ENCODE results near the gene ACTR8. TPM values are rescaled to one million over a fixed set of nuclear protein-coding genes. Genes with fewer than 3 reads are reported as not detected.

ACTR8 gene
- total and polyA plus RNA-seq, 2 of the 13 experiments (the other 11 are each of a cell fraction or from before 2014, with no cell fraction given): 15.5 to 29.0 TPM

- TF ChIP-seq GATA4 (IDR thresholded peaks at IDR 0.05; ENCODE audit: borderline replicate concordance, low read depth): no peak; the same call in 1 of the 2 replicates
- no peak for TF ChIP-seq ZNF883 (CRISPR knock-in tag; IDR thresholded peaks at IDR 0.05; ENCODE audit: not compliant biosample characterization)
- TF ChIP-seq ZNF572 (CRISPR knock-in tag; IDR thresholded peaks at IDR 0.05): no peak
- TF ChIP-seq, protein P1, sequence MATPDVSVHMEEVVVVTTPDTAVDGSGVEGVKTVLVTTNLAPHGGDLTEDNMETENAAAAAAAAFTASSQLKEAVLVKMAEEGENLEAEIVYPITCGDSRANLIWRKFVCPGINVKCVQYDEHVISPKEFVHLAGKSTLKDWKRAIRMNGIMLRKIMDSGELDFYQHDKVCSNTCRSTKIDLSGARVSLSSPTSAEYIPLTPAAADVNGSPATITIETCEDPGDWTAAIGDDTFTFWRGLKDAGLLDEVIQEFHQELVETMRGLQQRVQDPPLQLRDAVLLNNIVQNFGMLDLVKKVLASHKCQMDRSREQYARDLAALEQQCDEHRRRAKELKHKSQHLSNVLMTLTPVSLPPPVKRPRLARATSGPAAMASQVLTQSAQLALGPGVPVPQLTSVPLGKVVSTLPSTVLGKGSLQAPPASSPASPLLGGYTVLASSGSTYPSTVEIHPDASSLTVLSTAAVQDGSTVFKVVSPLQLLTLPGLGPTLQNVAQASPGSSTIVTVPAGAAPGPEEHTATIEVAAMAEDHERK (CRISPR knock-in tag; IDR thresholded peaks at IDR 0.05; ENCODE audit: low read depth): no peak
- TF ChIP-seq SSRP1 (CRISPR knock-in tag; IDR thresholded peaks at IDR 0.05): peak; percentile 90
- TF ChIP-seq ZNF784 (CRISPR knock-in tag; IDR thresholded peaks at IDR 0.05; ENCODE audit: borderline replicate concordance): no peak
- no peak for TF ChIP-seq MYNN (CRISPR knock-in tag; IDR thresholded peaks at IDR 0.05; ENCODE audit: low read depth)
- TF ChIP-seq, protein P2, sequence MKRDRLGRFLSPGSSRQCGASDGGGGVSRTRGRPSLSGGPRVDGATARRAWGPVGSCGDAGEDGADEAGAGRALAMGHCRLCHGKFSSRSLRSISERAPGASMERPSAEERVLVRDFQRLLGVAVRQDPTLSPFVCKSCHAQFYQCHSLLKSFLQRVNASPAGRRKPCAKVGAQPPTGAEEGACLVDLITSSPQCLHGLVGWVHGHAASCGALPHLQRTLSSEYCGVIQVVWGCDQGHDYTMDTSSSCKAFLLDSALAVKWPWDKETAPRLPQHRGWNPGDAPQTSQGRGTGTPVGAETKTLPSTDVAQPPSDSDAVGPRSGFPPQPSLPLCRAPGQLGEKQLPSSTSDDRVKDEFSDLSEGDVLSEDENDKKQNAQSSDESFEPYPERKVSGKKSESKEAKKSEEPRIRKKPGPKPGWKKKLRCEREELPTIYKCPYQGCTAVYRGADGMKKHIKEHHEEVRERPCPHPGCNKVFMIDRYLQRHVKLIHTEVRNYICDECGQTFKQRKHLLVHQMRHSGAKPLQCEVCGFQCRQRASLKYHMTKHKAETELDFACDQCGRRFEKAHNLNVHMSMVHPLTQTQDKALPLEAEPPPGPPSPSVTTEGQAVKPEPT (CRISPR knock-in tag; IDR thresholded peaks at IDR 0.05; ENCODE audit: low read depth): no peak; the same call in 1 of the 2 replicates
- TF ChIP-seq EEA1 (CRISPR knock-in tag; IDR thresholded peaks at IDR 0.05; ENCODE audit: borderline replicate concordance): no peak
- no peak for TF ChIP-seq ZNF839 (CRISPR knock-in tag; IDR thresholded peaks at IDR 0.05; ENCODE audit: borderline replicate concordance)
- no peak for TF ChIP-seq REPIN1 (CRISPR knock-in tag; IDR thresholded peaks at IDR 0.05; ENCODE audit: borderline replicate concordance, low read depth)
- TF ChIP-seq, protein P3, sequence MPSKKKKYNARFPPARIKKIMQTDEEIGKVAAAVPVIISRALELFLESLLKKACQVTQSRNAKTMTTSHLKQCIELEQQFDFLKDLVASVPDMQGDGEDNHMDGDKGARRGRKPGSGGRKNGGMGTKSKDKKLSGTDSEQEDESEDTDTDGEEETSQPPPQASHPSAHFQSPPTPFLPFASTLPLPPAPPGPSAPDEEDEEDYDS (CRISPR knock-in tag; IDR thresholded peaks at IDR 0.05): peak; percentile 19; the same call in 1 of the 2 replicates
- TF ChIP-seq MTF1 (CRISPR knock-in tag; IDR thresholded peaks at IDR 0.05): no peak
- TF ChIP-seq, protein P4, sequence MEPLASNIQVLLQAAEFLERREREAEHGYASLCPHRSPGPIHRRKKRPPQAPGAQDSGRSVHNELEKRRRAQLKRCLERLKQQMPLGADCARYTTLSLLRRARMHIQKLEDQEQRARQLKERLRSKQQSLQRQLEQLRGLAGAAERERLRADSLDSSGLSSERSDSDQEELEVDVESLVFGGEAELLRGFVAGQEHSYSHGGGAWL (CRISPR knock-in tag; IDR thresholded peaks at IDR 0.05): no peak
- TF ChIP-seq MLX (CRISPR knock-in tag; IDR thresholded peaks at IDR 0.05): no peak
- TF ChIP-seq ATF7-NPFF (CRISPR knock-in tag; IDR thresholded peaks at IDR 0.05; ENCODE audit: low read depth): 0 out of 2 replicates have a peak, but pooled peaks have one; percentile 14
- no peak for TF ChIP-seq FOXK2 (IDR thresholded peaks at IDR 0.05)
- no peak for TF ChIP-seq NFRKB (IDR thresholded peaks at IDR 0.05)
- no peak for TF ChIP-seq ZNF530 (CRISPR knock-in tag; IDR thresholded peaks at IDR 0.05; ENCODE audit: low read depth)
- no peak for TF ChIP-seq ZNF781 (CRISPR knock-in tag; IDR thresholded peaks at IDR 0.05; ENCODE audit: borderline replicate concordance, not compliant biosample characterization)
- TF ChIP-seq HNRNPH1 (optimal IDR thresholded peaks at IDR 0.05; ENCODE audit: low read depth, low read length): peak; percentile 78
- no peak for TF ChIP-seq RFX5 (IDR thresholded peaks at IDR 0.05; ENCODE audit: low read depth, low read length)
- TF ChIP-seq RFX3 (CRISPR knock-in tag; IDR thresholded peaks at IDR 0.05): no peak
These were observed 38.5 kb downstream of the ACTR8 start (continued) for GRCh38 chr3:53843195-53844177.

Measured in HepG2 (cell line).